GM19452 (cell line): ENCODE measurements around the gene TAS2R1.
"Not testable (repeated sequence)": the region's sequence is repeated elsewhere in the genome, so short reads cannot be mapped to it uniquely, and the experiment has no call there.

Experiments used
- ATAC-seq: cut with Tn5 transposase; IDR thresholded peaks from one replicate; pipeline ENCODE4 v1.9.1; 2021; ENCODE audit not compliant: unreplicated experiment

TAS2R1 gene

GRCh38 chr5:9623661-9624060, 6.5 kb downstream of the TAS2R1 start:
- ATAC-seq = no peak

DNA sequence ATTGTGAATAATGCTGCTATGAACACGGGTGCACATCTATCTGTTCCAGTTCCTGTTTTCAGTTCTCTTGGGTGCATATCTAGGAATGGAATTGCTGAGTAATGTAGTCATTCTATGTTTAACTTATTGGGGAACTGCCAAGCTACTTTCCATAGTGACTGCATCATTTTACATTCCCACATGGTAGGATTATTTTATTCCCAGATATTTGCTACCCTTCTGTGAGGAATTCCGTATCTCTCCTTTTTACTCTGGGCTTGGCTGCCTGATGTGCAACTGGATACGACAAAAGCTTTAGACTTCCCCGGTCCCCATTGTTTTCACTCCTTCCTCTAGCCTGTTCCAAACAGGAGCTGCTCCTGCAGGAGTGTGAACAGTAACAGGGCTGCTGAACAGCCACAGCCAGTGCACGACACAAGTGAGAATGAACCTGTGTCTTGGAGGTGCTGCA, 7.2 kb downstream of the TAS2R1 start:
- no peak for ATAC-seq

- no peak for ATAC-seq
Measured at GRCh38 chr5:9621379-9621903, 8.7 kb downstream of the TAS2R1 start.

GRCh38 chr5:9619331-9620092, 10.6 kb downstream of the TAS2R1 start:
- no peak for ATAC-seq

DNA sequence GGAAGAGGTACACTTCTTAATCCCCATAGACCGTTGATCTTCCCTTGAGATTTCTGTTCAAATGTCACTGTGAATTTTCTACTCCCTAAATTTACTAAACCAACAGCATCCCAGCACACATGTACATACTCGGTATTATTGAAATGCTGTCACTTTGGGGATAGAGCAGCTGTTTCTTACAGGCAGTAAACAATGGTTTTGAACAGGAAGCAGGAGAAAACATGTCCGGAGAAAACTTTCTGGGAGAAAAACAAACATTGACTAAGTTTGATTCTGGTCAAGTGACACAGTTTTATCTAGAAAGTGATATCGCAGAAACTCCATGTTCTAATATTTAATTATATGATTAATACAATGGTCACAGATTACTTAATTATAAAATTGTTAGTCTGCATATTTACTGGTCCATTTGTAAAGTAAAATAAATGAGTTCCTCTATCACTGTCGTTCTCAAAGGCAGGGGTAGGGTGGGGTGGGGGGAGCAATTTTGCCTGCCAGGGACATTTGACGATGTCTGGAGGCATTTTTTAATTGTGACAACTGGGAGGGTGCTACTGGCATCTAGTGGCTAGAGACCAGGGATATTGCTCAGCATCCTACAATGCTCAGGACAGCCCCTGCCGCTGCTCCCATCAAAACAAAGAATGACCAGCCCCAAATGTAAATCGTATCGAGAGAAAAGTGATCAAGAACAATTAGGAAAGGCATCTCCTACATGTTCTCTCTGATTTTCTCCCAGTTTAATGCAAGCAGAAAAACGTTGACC, 12.2 kb downstream of the TAS2R1 start:
- ATAC-seq = no peak

GRCh38 chr5:9617221-9617620, 12.9 kb downstream of the TAS2R1 start:
- no peak for ATAC-seq

GRCh38 chr5:9615331-9615730, 14.8 kb downstream of the TAS2R1 start:
- ATAC-seq = no peak

DNA sequence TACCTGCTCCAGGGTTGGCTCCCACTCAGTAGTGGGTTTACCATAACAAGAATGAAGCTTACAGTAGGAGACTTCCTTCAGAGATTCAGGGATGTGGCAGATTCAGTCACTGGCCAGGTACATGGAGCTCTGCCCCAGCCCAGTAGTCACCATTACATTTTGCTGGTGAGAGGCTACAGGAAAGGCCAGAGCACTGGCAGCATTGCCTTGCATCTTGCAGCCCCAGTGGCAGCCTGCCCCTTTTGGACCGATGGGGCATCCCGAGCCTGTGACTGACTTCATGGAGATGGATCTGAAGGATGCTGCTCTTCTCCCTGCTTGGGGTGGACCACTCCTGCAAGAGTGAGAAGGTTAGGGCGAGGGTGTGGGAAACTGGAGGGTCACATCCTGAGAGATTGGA, 16.8 kb downstream of the TAS2R1 start:
- ATAC-seq = no peak

- no peak for ATAC-seq
Measured at GRCh38 chr5:9610969-9611368, 19.2 kb downstream of the TAS2R1 start.

DNA sequence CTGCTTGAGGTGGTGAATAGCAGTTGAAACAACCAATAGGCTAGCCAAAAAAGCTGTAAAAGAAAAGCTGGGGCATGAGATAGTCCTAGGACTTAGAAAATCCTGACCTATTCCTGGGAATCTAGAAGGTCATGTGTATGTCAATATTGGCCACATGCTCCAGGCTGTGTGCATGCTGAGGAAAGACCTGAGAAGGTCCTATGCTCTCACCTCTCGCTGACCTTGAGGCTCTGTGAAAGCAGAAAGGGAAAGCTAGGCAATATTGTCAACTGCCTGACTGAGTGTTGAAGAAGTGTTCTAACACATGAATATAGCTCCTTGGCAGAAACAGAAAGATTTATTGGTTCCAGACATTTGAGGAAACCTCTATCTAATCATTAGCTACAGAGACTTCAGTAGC, 19.8 kb downstream of the TAS2R1 start:
- no peak for ATAC-seq

GRCh38 chr5:9608093-9608492, 22.1 kb downstream of the TAS2R1 start:
- no peak for ATAC-seq

DNA sequence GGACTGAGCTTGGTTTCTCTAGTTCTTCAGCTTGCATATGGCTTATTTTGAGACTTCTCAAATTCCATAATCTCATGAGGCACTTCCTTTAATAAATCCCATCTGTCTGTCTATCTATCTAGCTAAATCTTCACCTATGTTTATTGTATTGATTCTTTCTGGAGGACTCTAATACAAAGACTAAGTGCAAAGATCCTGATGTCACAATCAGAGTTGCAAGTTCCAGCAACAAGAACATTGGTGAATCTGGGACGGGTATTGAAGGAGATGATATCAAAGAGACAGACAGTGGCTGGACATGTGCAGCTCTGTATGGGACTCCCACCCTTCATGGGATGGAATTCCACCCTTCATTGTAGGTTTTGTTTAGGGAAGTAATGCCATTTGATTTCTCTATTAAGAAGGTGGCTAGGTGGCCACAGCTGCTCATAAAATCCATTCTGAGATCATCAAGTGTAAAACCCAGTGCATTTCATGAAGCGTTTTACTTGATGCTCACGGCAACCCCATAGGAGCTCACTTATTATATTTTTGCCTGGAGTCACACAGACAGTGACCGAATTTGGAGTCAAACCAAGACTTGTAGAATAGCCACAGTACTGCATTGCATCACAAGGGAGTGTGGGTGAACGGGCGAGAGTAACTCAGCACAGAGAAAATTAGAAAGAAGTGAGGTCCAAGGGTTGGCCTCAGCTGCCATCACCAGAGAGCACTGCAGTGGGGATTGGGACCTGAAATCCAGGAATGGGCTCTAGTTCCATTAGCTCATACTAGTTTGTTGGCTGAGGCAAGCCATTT, 24.9 kb downstream of the TAS2R1 start:
- no peak for ATAC-seq

DNA sequence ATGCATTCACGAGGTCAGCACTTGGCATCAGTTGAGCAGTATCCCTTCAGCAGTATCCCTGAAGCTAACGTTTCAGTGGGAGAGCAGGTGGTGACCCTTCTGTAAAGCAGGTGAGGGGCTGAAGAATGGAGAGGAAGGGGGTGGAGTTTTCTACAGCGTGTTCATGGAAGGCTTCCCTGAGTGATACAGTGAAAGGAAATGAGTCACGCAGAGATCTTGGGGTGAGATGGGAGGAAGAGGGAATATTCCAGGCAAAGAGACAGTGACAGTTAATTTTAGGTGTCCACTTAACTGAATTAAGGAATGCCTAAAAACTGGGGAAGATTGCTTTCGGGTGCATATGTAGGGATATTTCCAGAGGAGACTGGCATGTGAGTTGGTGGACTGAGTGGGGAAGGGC, 25.7 kb downstream of the TAS2R1 start:
- no peak for ATAC-seq

DNA sequence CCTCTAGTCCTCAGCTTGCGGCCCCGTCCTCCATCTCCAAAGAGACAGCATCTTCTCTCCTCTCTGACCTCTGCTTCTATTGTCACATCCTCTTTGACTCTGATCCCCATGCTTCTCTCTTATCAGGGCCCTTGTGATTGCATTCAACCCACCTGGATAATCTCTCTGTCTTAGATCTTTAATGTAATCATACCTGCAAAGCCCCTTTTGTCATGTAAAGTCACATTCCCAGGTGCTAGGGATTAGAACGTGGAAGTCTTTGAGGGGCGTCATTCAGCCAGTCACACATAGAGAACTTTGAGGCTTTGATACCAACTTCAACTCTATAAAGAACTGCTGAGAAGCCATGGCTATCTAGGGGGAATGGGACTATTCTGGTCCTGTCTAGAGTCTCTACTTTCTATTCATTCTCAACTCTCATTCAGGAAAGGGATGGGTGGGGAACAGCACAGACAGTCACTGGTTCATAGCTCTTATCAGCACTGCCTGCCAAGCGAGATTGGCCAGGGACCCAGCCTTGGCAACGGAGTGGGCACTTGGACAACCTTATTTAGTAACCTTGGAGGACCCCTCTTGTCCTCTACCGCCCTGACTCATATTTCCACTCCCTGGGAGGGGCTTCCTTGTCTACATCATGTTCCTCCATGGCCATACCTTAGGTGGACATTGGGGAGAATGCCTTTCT, 29.0 kb downstream of the TAS2R1 start:
- ATAC-seq = no peak

DNA sequence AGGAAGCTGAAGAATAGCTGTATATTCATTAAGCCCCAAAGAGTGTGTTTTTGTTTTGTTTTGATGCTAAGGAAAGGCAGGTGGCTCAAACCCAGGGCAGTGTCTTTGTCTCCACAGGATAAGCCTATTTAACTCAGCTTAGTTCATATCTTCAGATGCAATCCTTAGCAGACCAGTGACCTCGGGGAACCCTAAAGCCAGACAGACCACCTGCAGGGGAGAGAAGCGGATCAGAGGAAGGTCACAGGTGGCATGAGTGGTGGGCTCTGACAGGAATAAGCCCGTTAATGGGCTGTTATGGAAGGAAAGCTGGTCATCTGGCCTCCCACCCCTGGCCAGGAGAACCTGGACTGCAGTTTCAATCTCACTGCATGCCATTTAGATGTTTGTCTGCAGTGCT, 30.8 kb downstream of the TAS2R1 start:
- ATAC-seq = no peak

DNA sequence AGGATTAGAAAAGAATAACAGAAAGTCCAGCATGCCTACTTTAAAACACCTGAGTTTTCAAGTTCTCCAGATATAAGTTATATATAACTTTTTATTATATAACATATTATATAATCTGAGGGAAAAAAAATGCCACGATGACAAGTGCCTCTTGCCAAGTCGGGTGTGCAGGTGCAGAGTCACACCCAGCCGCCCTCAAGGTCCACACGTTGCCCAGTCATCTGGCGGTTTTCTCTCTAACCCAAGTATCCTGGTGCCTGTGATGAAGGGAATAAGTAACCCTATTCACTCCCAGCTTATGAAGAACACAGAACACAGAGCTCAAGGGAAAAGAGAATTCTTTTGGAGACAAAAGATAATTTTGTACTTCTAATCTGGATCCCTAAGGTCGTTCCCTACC, 31.8 kb downstream of the TAS2R1 start:
- ATAC-seq = not testable (repeated sequence)

DNA sequence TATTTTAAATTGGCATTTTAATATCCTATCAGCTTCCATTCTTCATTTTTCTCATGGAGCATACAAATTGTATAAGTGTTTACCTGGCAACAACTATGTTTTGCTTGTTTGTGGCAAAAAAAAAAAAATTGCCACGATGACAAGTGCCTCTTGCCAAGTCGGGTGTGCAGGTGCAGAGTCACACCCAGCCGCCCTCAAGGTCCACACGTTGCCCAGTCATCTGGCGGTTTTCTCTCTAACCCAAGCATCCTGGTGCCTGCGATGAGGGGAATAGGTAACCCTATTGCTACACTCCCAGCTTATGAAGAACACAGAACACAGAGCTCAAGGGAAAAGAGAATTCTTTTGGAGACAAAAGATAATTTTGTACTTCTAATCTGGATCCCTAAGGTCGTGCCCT, 32.8 kb downstream of the TAS2R1 start:
- ATAC-seq = not testable (repeated sequence)

DNA sequence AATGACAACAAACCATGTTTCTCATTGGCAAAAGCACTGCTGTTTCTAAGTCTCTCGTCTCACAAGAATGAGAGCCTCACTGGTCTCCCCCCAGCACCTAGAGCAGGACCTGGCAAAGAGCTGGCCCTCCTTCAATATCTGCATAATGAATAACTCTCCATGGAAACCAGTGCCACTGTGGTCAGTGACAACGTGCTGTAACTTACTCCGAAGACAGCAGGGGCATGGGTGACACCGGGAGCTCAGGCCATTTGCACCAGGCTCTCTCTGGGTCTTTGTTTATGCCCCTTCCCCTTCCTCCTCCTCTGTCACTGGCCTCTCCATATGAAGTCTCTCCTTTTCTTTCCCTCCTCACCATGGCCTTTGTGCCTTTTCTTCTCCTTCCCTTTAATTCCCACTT, 33.3 kb downstream of the TAS2R1 start:
- ATAC-seq = no peak

DNA sequence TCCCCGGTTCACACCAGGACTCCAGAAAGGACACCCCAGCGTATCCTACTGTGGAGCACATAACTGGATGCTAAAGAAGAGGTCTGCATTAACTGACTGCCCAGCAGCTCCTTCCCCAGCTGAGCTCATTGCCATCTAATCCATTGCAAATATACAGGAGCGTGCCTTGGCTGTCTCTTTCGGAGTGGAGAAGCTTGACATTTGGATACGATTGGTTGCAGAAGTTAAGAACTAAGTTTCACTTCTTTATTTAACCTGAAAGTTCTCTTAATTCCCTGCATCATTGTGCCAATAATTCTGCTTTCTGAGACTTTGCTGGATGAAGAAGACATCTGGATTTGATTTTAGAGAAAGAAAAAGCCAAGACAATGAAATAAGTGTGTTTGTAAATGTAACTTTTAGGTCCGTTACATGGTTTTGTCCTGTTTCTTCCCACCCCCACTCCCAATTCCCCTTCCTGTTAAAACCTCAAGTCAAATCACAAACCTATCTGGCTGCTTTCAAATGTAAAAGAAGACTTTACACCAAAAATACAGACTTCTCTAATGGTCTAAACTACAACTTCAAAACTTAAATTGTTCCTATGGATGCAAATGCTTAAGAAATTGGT, 33.9 kb downstream of the TAS2R1 start:
- ATAC-seq = no peak

DNA sequence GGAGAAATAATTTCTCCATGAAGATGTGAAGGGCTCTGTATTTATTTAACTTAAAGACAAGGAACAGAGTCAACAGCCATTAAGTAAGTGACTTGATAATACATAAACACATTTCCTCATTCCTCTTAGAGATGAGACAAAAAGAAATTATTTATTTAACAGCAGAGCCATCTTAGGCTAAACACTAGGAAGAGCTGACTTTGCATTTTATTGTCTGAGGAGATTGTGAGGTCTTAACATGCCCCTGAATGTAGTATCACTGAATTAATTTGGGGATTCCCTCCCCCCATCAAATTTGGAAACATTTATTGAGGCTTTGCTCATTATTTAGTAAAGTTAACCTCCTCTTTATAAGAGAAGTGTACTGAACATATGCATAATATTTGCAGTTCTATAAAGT, 35.2 kb downstream of the TAS2R1 start:
- ATAC-seq = no peak
